HepG2 (cell line): ENCODE data around the gene ATP5PB. TPM values are rescaled to one million over a fixed set of nuclear protein-coding genes. Genes with fewer than 3 reads are reported as not detected.

ENCODE experiments used
- ATF7-NPFF ChIP-seq: sonication (generic); formaldehyde crosslinking; IDR thresholded peaks from 2 replicates; pipeline ENCODE4 v1.8.1; 2023; ENCODE audit warnings: mild to moderate bottlenecking, low read depth, missing genetic modification reagents, moderate library complexity
- HNRNPK ChIP-seq: fragments of 200-400 bp; formaldehyde crosslinking; IDR thresholded peaks from 2 replicates; pipeline ENCODE4 v1.6.1; 2018; ENCODE audit warnings: low read length, low read depth, moderate library complexity, mild to moderate bottlenecking; ENCODE audit not compliant: poor library complexity, severe bottlenecking
- HOXA9 ChIP-seq: sonication (generic); formaldehyde crosslinking; IDR thresholded peaks from 2 replicates; pipeline ENCODE4 v1.8.1; 2022; ENCODE audit warnings: missing genetic modification reagents, mild to moderate bottlenecking, moderate library complexity, borderline replicate concordance
- IKZF4 ChIP-seq: sonication (generic); formaldehyde crosslinking; IDR thresholded peaks from 2 replicates; pipeline ENCODE4 v1.5.1; 2020; ENCODE audit warnings: borderline replicate concordance, mild to moderate bottlenecking, low read depth, missing genetic modification reagents; ENCODE audit errors: not compliant biosample characterization
- MAF1 ChIP-seq: sonication (generic); formaldehyde crosslinking; IDR thresholded peaks from 2 replicates; pipeline ENCODE4 v1.5.0; 2020; ENCODE audit warnings: missing genetic modification reagents, borderline replicate concordance
- MLLT10 ChIP-seq: sonication (generic); formaldehyde crosslinking; IDR thresholded peaks from 2 replicates; pipeline ENCODE4 v1.4.0; 2020; ENCODE audit warnings: missing genetic modification reagents
- MYC ChIP-seq: sonication (generic); formaldehyde crosslinking; IDR thresholded peaks from 2 replicates; pipeline ENCODE4 v1.9.0; 2021; ENCODE audit warnings: missing genetic modification reagents, borderline replicate concordance
- NR1H2 ChIP-seq: sonication (generic); formaldehyde crosslinking; IDR thresholded peaks from 2 replicates; pipeline ENCODE4 v1.8.1; 2022; ENCODE audit warnings: low read depth, missing genetic modification reagents, borderline replicate concordance
- NR2F1 ChIP-seq, 2 experiments: fragments of 450-650 bp in 1 of 2; formaldehyde crosslinking in 1 of 2; IDR thresholded peaks; 2 replicates each; pipeline versions ENCODE4 v1.5.0 to v1.6.1; 2016 to 2020; ENCODE audit warnings: mild to moderate bottlenecking in 1 of 2, missing compliant biosample characterization in 1 of 2, missing genetic modification reagents in 1 of 2, moderate library complexity in 1 of 2
- PPARG ChIP-seq: conservative IDR thresholded peaks from 2 replicates; pipeline ENCODE4 v1.6.1; 2016; ENCODE audit warnings: missing biosample characterization, missing genetic modification reagents
- RARA ChIP-seq: IDR thresholded peaks from 2 replicates; pipeline ENCODE4 v1.6.1; 2016; ENCODE audit warnings: missing genetic modification reagents, missing compliant biosample characterization
- TCF7 ChIP-seq: sonication (generic); IDR thresholded peaks from 2 replicates; pipeline ENCODE4 v1.6.1; 2016; ENCODE audit warnings: antibody characterized with exemption, low read depth
- THAP11 ChIP-seq: IDR thresholded peaks from 2 replicates; pipeline ENCODE4 v1.6.1; 2016; ENCODE audit warnings: missing biosample characterization, missing genetic modification reagents
- XRCC5 ChIP-seq: fragments of 200-400 bp; formaldehyde crosslinking; optimal IDR thresholded peaks from 2 replicates; pipeline ENCODE3; 2017; ENCODE audit warnings: mild to moderate bottlenecking, low read length
- ZBTB7A ChIP-seq: sonication (generic); formaldehyde crosslinking; IDR thresholded peaks from 2 replicates; pipeline ENCODE4 v1.8.0; 2022; ENCODE audit warnings: mild to moderate bottlenecking, missing genetic modification reagents
- ZKSCAN8 ChIP-seq: IDR thresholded peaks from 2 replicates; pipeline ENCODE4 v1.6.1; 2016; ENCODE audit warnings: borderline replicate concordance, missing genetic modification reagents, missing compliant biosample characterization
- ZNF17 ChIP-seq: sonication (generic); formaldehyde crosslinking; IDR thresholded peaks from 2 replicates; pipeline ENCODE4 v1.5.0; 2020; ENCODE audit warnings: mild to moderate bottlenecking, missing genetic modification reagents
- ZNF451 ChIP-seq: sonication (generic); formaldehyde crosslinking; IDR thresholded peaks from 2 replicates; pipeline ENCODE4 v1.5.0; 2020; ENCODE audit warnings: mild to moderate bottlenecking, missing genetic modification reagents
- ZNF547 ChIP-seq: sonication (generic); formaldehyde crosslinking; IDR thresholded peaks from 2 replicates; pipeline ENCODE4 v1.5.1; 2020; ENCODE audit warnings: mild to moderate bottlenecking, missing genetic modification reagents
- ZNF556 ChIP-seq: sonication (generic); formaldehyde crosslinking; IDR thresholded peaks from 2 replicates; pipeline ENCODE4 v1.4.0; 2020; ENCODE audit warnings: mild to moderate bottlenecking, missing genetic modification reagents, borderline replicate concordance
- ZNF704 ChIP-seq: sonication (generic); formaldehyde crosslinking; IDR thresholded peaks from 2 replicates; pipeline ENCODE4 v1.8.1; 2023; ENCODE audit warnings: mild to moderate bottlenecking, inconsistent platforms, moderate library complexity, missing genetic modification reagents, borderline replicate concordance
- ZNF746 ChIP-seq: sonication (generic); formaldehyde crosslinking; IDR thresholded peaks from 2 replicates; pipeline ENCODE4 v1.8.0; 2022; ENCODE audit warnings: mild to moderate bottlenecking, missing genetic modification reagents
- ZNF780A ChIP-seq: sonication (generic); formaldehyde crosslinking; IDR thresholded peaks from 2 replicates; pipeline ENCODE4 v1.8.0; 2022; ENCODE audit warnings: mild to moderate bottlenecking, missing genetic modification reagents, moderate library complexity
- polyA plus RNA-seq, 8 experiments: library from polyadenylated mRNA; depleted of rRNA in 3 of 8; stranded (reverse) in 7 of 8; unstranded in 1 of 8; fragments of >200 nt; fragmentation: Illumina TruSeq in 4 of 8; extraction: Trizol in 4 of 8; gene quantifications; 2 replicates each; pipeline versions ENCODE4 v1.2.1 to v1.2.3, GENCODE V29; 2011 to 2016; ENCODE audit warnings: low read depth in 4 of 8, missing spikeins in 1 of 8, mixed read lengths in 1 of 8; ENCODE audit not compliant: insufficient read depth in 1 of 8
- total RNA-seq, 5 experiments: library from RNA; depleted of rRNA; stranded (reverse); fragments of >200 nt; fragmentation: Illumina TruSeq; extraction: Trizol; gene quantifications; 2 replicates each; pipeline ENCODE4 v1.2.3, GENCODE V29; 2016; ENCODE audit warnings: low read depth in 1 of 5
- TF ChIP-seq, protein P1 (sequence below): sonication (generic); formaldehyde crosslinking; IDR thresholded peaks from 2 replicates; pipeline ENCODE4 v1.5.1; 2020; ENCODE audit warnings: mild to moderate bottlenecking, moderate library complexity, missing genetic modification reagents
- TF ChIP-seq, protein P2 (sequence below): sonication (generic); formaldehyde crosslinking; IDR thresholded peaks from 2 replicates; pipeline ENCODE4 v1.4.0; 2020; ENCODE audit warnings: missing genetic modification reagents, mild to moderate bottlenecking, borderline replicate concordance

Gene ATP5PB
- total and polyA plus RNA-seq, 2 of the 13 experiments (the other 11 are each of a cell fraction or from before 2014, with no cell fraction given): 297 to 541 TPM

- no peak for TF ChIP-seq ZNF556 (CRISPR knock-in tag)
- TF ChIP-seq ZNF704 (CRISPR knock-in tag): no peak
- TF ChIP-seq MAF1 (CRISPR knock-in tag): no peak
- TF ChIP-seq, protein P1, sequence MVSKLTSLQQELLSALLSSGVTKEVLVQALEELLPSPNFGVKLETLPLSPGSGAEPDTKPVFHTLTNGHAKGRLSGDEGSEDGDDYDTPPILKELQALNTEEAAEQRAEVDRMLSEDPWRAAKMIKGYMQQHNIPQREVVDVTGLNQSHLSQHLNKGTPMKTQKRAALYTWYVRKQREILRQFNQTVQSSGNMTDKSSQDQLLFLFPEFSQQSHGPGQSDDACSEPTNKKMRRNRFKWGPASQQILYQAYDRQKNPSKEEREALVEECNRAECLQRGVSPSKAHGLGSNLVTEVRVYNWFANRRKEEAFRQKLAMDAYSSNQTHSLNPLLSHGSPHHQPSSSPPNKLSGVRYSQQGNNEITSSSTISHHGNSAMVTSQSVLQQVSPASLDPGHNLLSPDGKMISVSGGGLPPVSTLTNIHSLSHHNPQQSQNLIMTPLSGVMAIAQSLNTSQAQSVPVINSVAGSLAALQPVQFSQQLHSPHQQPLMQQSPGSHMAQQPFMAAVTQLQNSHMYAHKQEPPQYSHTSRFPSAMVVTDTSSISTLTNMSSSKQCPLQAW: peak; percentile 74
- peak; percentile 63 for TF ChIP-seq IKZF4
- TF ChIP-seq MYC: peak; percentile 60; the same call in 1 of the 2 replicates
- no peak for TF ChIP-seq NR2F1 (CRISPR knock-in tag; IDR thresholded peaks at IDR 0.05)
- peak; percentile 60 for TF ChIP-seq PPARG
- TF ChIP-seq, protein P2, sequence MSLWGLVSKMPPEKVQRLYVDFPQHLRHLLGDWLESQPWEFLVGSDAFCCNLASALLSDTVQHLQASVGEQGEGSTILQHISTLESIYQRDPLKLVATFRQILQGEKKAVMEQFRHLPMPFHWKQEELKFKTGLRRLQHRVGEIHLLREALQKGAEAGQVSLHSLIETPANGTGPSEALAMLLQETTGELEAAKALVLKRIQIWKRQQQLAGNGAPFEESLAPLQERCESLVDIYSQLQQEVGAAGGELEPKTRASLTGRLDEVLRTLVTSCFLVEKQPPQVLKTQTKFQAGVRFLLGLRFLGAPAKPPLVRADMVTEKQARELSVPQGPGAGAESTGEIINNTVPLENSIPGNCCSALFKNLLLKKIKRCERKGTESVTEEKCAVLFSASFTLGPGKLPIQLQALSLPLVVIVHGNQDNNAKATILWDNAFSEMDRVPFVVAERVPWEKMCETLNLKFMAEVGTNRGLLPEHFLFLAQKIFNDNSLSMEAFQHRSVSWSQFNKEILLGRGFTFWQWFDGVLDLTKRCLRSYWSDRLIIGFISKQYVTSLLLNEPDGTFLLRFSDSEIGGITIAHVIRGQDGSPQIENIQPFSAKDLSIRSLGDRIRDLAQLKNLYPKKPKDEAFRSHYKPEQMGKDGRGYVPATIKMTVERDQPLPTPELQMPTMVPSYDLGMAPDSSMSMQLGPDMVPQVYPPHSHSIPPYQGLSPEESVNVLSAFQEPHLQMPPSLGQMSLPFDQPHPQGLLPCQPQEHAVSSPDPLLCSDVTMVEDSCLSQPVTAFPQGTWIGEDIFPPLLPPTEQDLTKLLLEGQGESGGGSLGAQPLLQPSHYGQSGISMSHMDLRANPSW: no peak
- TF ChIP-seq THAP11 (CRISPR knock-in tag): peak; percentile 38; the same call in 1 of the 2 replicates
- TF ChIP-seq ZNF547 (CRISPR knock-in tag): peak; percentile 74; the same call in 1 of the 2 replicates
- TF ChIP-seq ZKSCAN8: peak; percentile 69; the same call in 1 of the 2 replicates
- no peak for TF ChIP-seq ZBTB7A (CRISPR knock-in tag)
- TF ChIP-seq ZNF451 (CRISPR knock-in tag): no peak
- no peak for TF ChIP-seq TCF7
- no peak for TF ChIP-seq ZNF17 (CRISPR knock-in tag)
- no peak for TF ChIP-seq HOXA9 (CRISPR knock-in tag)
- peak; percentile 22 for TF ChIP-seq XRCC5
- TF ChIP-seq ATF7-NPFF (CRISPR knock-in tag): peak; percentile 55; the same call in 1 of the 2 replicates
- TF ChIP-seq ZNF780A (CRISPR knock-in tag): no peak
- no peak for TF ChIP-seq ZNF746
- TF ChIP-seq HNRNPK: no peak
- TF ChIP-seq MLLT10 (CRISPR knock-in tag): no peak
- TF ChIP-seq NR1H2 (CRISPR knock-in tag): no peak
- peak; percentile 62; the same call in 1 of the 2 replicates for TF ChIP-seq RARA (CRISPR knock-in tag)
Observed at GRCh38 chr1:111422546-111423391, 26.5 kb upstream of the ATP5PB start (continued).
